Skeletal muscle satellite cell (primary cell): ENCODE data around the gene GJE1. TPM values are rescaled to one million over a fixed set of nuclear protein-coding genes. Genes with fewer than 3 reads are reported as not detected.
"Not testable (repeated sequence)": the region's sequence is repeated elsewhere in the genome, so short reads cannot be mapped to it uniquely, and the experiment has no call there.

Source experiments
- H3K27me3 ChIP-seq: 2 replicates; pipeline ENCODE4 v1.7.0; 2013; ENCODE audit warnings: low read length; ENCODE audit not compliant: control insufficient read depth, insufficient read depth
- H3K36me3 ChIP-seq: 2 replicates; pipeline ENCODE4 v1.7.0; 2013; ENCODE audit warnings: mild to moderate bottlenecking, control low read depth, low read length; ENCODE audit not compliant: insufficient read depth
- H3K4me1 ChIP-seq: 2 replicates; pipeline ENCODE4 v1.7.0; 2013; ENCODE audit warnings: low read length; ENCODE audit not compliant: control insufficient read depth, insufficient read depth
- H3K4me2 ChIP-seq: 2 replicates; pipeline ENCODE4 v1.7.0; 2013; ENCODE audit warnings: mild to moderate bottlenecking, low read length
- H3K4me3 ChIP-seq: 2 replicates; pipeline ENCODE4 v1.7.0; 2013; ENCODE audit warnings: low read length
- H3K9ac ChIP-seq: 2 replicates; pipeline ENCODE4 v1.7.0; 2013; ENCODE audit warnings: mild to moderate bottlenecking, low read depth, low read length, moderate library complexity
- H3K9me3 ChIP-seq: replicated peaks from 2 replicates; pipeline ENCODE4 v1.7.0; 2013; ENCODE audit warnings: mild to moderate bottlenecking, control low read depth, low read length
- total RNA-seq: library from RNA; depleted of rRNA; stranded (reverse); fragments of >200 nt; gene quantifications from 2 replicates; pipeline ENCODE4 v1.2.3, GENCODE V29; 2012; rRNA removed

The GJE1 gene, protein sequence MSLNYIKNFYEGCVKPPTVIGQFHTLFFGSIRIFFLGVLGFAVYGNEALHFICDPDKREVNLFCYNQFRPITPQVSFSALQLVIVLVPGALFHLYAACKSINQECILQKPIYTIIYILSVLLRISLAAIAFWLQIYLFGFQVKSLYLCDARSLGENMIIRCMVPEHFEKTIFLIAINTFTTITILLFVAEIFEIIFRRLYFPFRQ
- not detected in 2 replicates for total RNA-seq

GRCh38 chr6:142132625-142133024 is at the start of gene GJE1:
TSS of gene GJE1 (plus strand) at chr6:142132925. CDS start at chr6:142133159, 234 bp downstream.
- no peaks in the 10 kb centered on the region for H3K36me3 ChIP-seq
- H3K4me2 ChIP-seq: no peak within 1 kb of the TSS
- H3K27me3 ChIP-seq: no peaks in the 10 kb centered on the region
- H3K9me3 ChIP-seq: no peaks in the 10 kb centered on the region
- no peak within 1 kb of the TSS for H3K4me3 ChIP-seq
- H3K9ac ChIP-seq: no peak within 1 kb of the TSS
- H3K4me1 ChIP-seq: no peaks in the 10 kb centered on the region

DNA sequence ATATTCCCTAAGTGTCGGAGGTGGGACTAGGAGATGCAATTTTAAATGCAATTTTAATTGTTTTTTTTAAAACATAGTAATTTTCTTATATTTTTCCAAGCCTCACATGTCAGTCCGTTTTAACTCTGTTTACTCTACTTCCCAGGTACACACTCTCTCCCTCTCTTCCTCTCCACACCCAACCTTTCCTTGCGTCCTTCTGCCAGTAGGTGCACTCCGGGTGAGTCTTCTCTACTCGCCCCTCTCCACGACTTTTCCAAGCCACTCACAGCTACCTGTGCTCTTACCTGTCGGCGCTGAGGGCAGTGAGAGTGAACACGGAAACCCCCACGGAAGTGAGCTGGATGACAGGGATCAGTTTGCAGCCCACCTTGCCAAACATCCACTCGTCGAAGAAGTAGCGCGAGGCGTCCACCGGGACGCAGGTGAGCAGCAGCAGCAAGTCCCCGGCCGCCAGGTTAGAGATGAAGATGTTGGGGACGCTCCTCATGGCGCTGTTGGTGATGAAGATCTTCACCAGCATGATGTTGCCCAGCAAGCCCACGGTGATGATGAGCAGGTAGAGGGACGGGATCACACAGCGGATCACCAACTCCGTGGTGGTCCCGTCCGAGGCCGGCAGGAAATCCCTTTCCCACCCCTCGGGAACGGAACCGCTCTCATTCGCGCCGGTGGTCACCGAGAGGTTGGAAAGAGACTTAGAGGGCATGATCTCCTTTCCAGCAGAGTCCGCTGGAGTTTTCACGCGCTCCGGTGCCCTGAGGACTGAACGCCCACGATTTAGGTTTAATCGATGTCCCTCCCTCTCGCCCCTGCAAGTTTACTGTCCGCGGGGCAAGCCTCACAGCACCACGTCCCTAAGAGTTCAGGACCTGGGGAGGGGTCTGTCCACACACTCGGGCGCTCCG is 44.5 kb upstream of the GJE1 start:
- Histone ChIP-seq H3K9ac (no peak overlapping the region), H3K27me3 (peaks cover 13% of the 10 kb centered on the region), H3K9me3 (no peaks in the 10 kb centered on the region), H3K4me1 (peaks cover 5% of the 10 kb centered on the region), H3K4me3 (no peak overlapping the region), H3K36me3 (no peaks in the 10 kb centered on the region), H3K4me2 (peak overlapping the region; percentile 55)

GRCh38 chr6:142088858-142089216 is 43.9 kb upstream of the GJE1 start:
- Histone ChIP-seq H3K27me3 (peaks cover 13% of the 10 kb centered on the region), H3K36me3 (no peaks in the 10 kb centered on the region), H3K4me1 (peaks cover 5% of the 10 kb centered on the region), H3K4me2 (peak overlapping the region; percentile 55), H3K9ac (no peak overlapping the region), H3K9me3 (no peaks in the 10 kb centered on the region), H3K4me3 (no peak overlapping the region)

DNA sequence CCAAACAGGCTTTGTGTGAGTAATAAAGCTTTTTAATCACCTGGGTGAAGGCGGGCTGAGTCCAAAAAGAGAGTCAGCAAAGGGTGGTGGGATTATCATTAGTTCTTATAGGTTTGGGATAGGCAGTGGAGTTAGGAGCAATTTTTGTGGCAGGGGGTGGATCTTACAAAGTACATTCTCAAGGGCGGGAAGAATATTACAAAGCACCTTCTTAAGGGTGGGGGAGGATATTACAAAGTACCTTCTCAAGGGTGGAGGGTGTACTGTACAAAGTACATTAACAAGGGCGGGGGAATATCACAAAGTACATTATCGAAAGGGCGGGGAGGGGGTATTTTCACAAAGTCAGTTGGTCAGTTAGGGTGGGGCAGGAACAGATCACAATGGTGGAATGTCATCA is 27.9 kb upstream of the GJE1 start:
- H3K4me2 ChIP-seq, H3K4me1 ChIP-seq, H3K27me3 ChIP-seq, H3K4me3 ChIP-seq, H3K36me3 ChIP-seq, H3K9me3 ChIP-seq, H3K9ac ChIP-seq: not testable (repeated sequence)

GRCh38 chr6:142110820-142111219 is 21.9 kb upstream of the GJE1 start:
- H3K9me3 ChIP-seq, H3K4me2 ChIP-seq, H3K36me3 ChIP-seq, H3K27me3 ChIP-seq, H3K9ac ChIP-seq, H3K4me3 ChIP-seq, H3K4me1 ChIP-seq: not testable (repeated sequence)

DNA sequence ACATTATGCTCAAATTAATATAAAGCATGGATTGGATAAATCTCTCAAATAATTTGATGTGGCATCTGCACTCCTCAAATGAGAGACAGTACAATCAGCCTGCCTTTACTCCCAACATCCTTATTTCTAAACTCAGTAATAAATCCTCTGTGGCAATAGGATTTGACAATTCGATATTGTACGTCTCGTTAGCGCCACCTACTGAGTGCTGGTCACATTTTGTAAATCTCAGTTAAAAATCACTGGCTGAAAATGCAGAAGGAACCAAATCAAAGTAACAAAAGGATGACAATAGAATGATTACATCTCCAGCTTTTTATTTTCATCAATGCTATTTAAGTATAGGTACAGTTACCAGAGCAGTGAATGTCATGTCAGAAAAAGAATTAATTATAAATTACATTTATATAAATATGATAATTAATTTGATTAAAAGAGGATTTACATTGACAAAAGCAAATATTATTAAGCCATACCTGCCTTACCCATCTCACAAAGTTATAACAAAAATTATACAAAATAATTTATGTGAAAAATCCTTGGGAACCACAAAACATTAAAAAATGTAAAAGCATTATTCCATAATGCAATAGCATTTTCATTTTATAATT is 20.2 kb upstream of the GJE1 start:
- H3K4me2 ChIP-seq: no peak overlapping the region
- no peak overlapping the region for H3K4me3 ChIP-seq
- no peak overlapping the region for H3K9ac ChIP-seq
- no peaks in the 10 kb centered on the region for H3K27me3 ChIP-seq
- no peaks in the 10 kb centered on the region for H3K36me3 ChIP-seq
- no peaks in the 10 kb centered on the region for H3K9me3 ChIP-seq
- H3K4me1 ChIP-seq: no peaks in the 10 kb centered on the region

GRCh38 chr6:142117366-142117765 is 15.4 kb upstream of the GJE1 start:
- no peaks in the 10 kb centered on the region for H3K4me1 ChIP-seq
- H3K9me3 ChIP-seq: no peaks in the 10 kb centered on the region

DNA sequence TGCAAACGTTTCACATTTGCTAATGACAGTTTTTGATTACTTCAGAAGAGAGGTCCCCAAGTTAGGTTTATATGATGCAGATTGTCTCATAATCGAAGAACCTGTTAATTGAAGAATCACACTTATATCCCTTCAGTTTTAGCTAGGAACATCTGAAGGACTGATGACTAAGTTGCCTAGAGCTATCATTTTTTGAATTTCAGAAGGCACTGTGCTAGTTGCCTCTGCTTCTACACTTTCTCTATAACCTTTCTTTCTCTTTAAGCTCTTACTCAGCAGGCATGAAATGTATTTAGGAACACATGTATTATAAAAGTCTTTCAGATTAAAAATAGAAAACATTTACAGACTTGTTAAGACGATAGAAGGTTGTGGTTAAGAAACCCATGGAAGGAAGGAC is 14.4 kb upstream of the GJE1 start:
- no peak overlapping the region for H3K9ac ChIP-seq
- no peak overlapping the region for H3K4me3 ChIP-seq

More at GRCh38 chr6:142117366-142117765, 15.4 kb upstream of the GJE1 start:
- no peak overlapping the region for H3K4me3 ChIP-seq
- H3K27me3 ChIP-seq: no peaks in the 10 kb centered on the region
- no peak overlapping the region for H3K4me2 ChIP-seq
- H3K36me3 ChIP-seq: no peaks in the 10 kb centered on the region
- no peak overlapping the region for H3K9ac ChIP-seq

DNA sequence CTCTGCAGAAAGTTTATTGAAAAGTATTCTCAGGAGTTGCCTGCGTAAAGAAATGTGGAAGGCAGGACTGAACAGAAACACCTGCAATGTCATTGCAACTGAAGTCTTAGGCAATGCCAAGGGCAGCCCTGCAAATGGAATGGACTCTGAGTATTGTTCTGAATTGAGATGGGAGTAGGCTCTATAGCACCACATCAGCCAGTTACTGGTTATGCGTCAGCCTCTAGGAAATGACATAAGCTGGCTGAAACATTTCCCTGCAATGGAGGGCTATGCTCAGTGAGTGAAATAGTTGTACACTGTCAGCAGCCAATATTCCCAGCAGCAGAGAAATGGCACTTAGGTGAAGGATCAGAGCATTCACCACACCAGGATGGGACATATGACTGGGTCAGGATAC is 13.8 kb upstream of the GJE1 start:
- H3K9ac ChIP-seq: no peak overlapping the region
- H3K4me2 ChIP-seq: no peak overlapping the region
- no peaks in the 10 kb centered on the region for H3K36me3 ChIP-seq
- H3K27me3 ChIP-seq: no peaks in the 10 kb centered on the region
- no peak overlapping the region for H3K4me3 ChIP-seq
- no peaks in the 10 kb centered on the region for H3K4me1 ChIP-seq
- H3K9me3 ChIP-seq: no peaks in the 10 kb centered on the region

More for the DNA sequence above, 14.4 kb upstream of the GJE1 start:
- H3K9me3 ChIP-seq: no peaks in the 10 kb centered on the region
- no peaks in the 10 kb centered on the region for H3K4me1 ChIP-seq
- no peak overlapping the region for H3K4me2 ChIP-seq
- no peaks in the 10 kb centered on the region for H3K27me3 ChIP-seq
- H3K36me3 ChIP-seq: no peaks in the 10 kb centered on the region

DNA sequence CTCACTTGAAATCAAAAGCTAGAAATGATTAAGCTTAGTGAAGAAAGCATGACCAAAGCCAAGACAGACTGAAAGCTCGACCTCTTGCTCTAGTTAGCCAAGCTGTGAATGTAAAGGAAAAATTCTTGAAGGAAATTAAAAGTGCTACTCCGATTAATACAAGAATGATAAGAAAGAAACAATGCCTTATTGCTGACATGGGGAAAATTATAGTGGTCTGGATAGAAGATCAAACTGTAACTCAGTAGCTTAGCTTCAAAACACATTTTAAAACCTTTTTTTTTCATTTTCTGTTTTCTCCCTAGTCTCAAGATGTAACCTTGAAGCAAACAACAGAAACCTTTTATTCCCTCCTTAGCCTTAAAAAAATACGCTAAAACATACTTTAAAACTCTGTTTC is 11.4 kb upstream of the GJE1 start:
- Histone ChIP-seq H3K9ac (no peak overlapping the region), H3K4me3 (no peak overlapping the region), H3K27me3 (no peaks in the 10 kb centered on the region), H3K4me1 (no peaks in the 10 kb centered on the region), H3K36me3 (no peaks in the 10 kb centered on the region), H3K4me2 (no peak overlapping the region), H3K9me3 (no peaks in the 10 kb centered on the region)

DNA sequence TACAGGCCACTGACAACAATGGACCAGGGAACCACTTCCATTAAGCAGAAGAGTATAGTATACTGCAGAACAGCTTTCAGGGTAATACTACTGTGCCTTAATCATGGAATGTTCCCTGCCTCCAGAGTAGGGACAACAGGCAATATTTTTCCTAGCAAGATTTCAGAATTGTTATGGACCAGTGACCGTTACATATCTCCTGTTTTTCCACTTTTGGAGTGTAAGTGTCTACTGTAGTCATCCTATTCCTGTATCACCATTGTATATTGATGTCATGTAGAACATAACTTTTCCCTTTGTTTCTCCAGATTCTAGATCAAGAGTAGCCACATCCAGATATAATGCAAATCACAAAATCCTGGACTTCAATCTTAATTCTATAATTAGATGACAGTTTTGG is 1.9 kb upstream of the GJE1 start:
- Histone ChIP-seq H3K36me3 (no peaks in the 10 kb centered on the region), H3K9me3 (no peaks in the 10 kb centered on the region), H3K9ac (no peak overlapping the region), H3K4me1 (no peaks in the 10 kb centered on the region), H3K4me3 (no peak overlapping the region), H3K27me3 (no peaks in the 10 kb centered on the region), H3K4me2 (no peak overlapping the region)
